ENCODE measurements around the gene IGFBP5. TPM values are rescaled to one million over a fixed set of nuclear protein-coding genes. Genes with fewer than 3 reads are reported as not detected.

Gene IGFBP5
- total and polyA plus RNA-seq, 2 of the 8 experiments (the other 6 are each of a cell fraction or from before 2014, with no cell fraction given) = 2.2 to 2.5 TPM

DNA sequence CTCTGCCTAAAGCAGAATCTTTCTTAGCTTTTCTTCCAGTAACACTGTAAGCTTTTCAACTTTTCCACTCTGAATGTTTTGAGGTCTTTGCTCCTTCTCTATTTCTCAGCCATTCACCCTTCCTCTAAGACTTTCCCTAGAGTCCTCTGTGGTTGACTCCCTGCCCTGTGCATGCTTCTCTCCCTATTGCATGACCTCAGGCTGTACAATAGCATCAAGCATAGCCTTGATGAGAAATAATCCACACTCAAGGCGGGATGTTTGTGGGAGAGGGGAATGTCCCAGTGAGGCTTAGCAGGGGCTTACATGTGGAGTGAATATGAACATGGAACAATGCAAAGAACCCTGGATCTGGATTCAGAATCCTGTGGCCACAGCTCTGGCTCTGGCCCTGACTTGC, 48.4 kb upstream of the IGFBP5 start:
- POLR2A ChIA-PET (ENCODE audit: partially characterized antibody) = no interaction called here
- Histone ChIP-seq H3K9ac (replicated peaks in 1 of 4; ENCODE audit: extremely low read depth in 1 of 4, low read depth in 3 of 4, low read length in 3 of 4) (no peak overlapping the region), H2BK5ac (ENCODE audit: low read depth, low read length) (no peak overlapping the region), H4K91ac (replicated peaks; ENCODE audit: insufficient read length, low read length) (no peak overlapping the region), H3K23me2 (ENCODE audit: low read depth, low read length) (no peaks in the 10 kb centered on the region), H3K27ac (ENCODE audit: low read depth, low read length) (no peak overlapping the region), H2BK120ac (replicated peaks; ENCODE audit: low read depth, low read length) (no peak overlapping the region), H3K23ac (ENCODE audit: insufficient read length) (no peak overlapping the region), H2BK15ac (ENCODE audit: low read length) (no peak overlapping the region), H3K14ac (ENCODE audit: insufficient read length) (no peak overlapping the region), H2AK5ac (ENCODE audit: low read depth, low read length) (no peak overlapping the region), H4K5ac (ENCODE audit: insufficient read length, low read depth, low read length) (no peak overlapping the region), H3K79me2 (ENCODE audit: control insufficient read depth in 1 of 2, insufficient read depth in 2 of 2, low read length in 2 of 2) (no peaks in the 10 kb centered on the region), H3K18ac (ENCODE audit: extremely low read depth, low read length) (no peak overlapping the region), H3K4me1 (replicated peaks in 1 of 4; ENCODE audit: control insufficient read depth in 3 of 4, insufficient read depth in 4 of 4, low read length in 3 of 4) (peaks cover 0 to 7% (median 0%) of the 10 kb centered on the region in 4 experiments; a peak in 2 of 7 replicates), H4K8ac (ENCODE audit: extremely low read depth, insufficient read depth, low read length) (no peak overlapping the region), H3K56ac (replicated peaks; ENCODE audit: insufficient read length, low read depth, low read length) (no peak overlapping the region), H3K36me3 (ENCODE audit: control insufficient read depth in 2 of 4, insufficient read depth in 4 of 4, low read length in 3 of 4) (no peaks in the 10 kb centered on the region), H3K4ac (replicated peaks; ENCODE audit: insufficient read length, low read depth, low read length) (no peak overlapping the region), H3K4me3 (ENCODE audit: extremely low read depth in 1 of 4, insufficient read depth in 2 of 4, low read depth in 3 of 4, low read length in 4 of 4) (no peak overlapping the region), H3K27me3 (replicated peaks in 1 of 4; ENCODE audit: control insufficient read depth in 3 of 4, extremely low read depth in 1 of 4, insufficient read depth in 3 of 4, low read length in 3 of 4) (no peaks in the 10 kb centered on the region), H4K20me1 (replicated peaks in 1 of 2; ENCODE audit: control insufficient read depth in 1 of 2, insufficient read depth in 2 of 2, low read length in 2 of 2) (no peaks in the 10 kb centered on the region), H3K79me1 (ENCODE audit: low read depth, low read length) (no peaks in the 10 kb centered on the region), H3K4me2 (ENCODE audit: insufficient read depth in 1 of 2, low read depth in 2 of 2, low read length in 2 of 2) (no peak overlapping the region), H2AFZ (ENCODE audit: low read length) (no peak overlapping the region), H2BK12ac (ENCODE audit: low read depth, low read length) (no peak overlapping the region), H2BK20ac (ENCODE audit: low read length) (no peak overlapping the region), H3K9me3 (ENCODE audit: insufficient read depth in 2 of 2, low read depth in 1 of 2, low read length in 1 of 2) (no peaks in the 10 kb centered on the region; a peak in 1 of 4 replicates)
- DNase-seq (ENCODE audit: low read depth in 1 of 2, low spot score in 2 of 2) (no peak), FAIRE-seq (no peak)
- CTCF ChIA-PET (ENCODE audit: partially characterized antibody) = interaction anchor here (0.8 to 8.6 kb wide), 7 partner anchors 12 to 430 kb away, joined by 3 to 54 read pairs (median 3); no protein-coding TSS in a partner anchor
- WGBS, 2 experiments (ENCODE audit: extremely low coverage in 1 of 2, insufficient coverage in 1 of 2, insufficient read length in 1 of 2, insufficient replicate concordance in 2 of 2, low coverage in 1 of 2, low lambda C conversion rate in 2 of 2, missing lambda C conversion rate in 1 of 2) = 95% methylated on average over 1 of the region's 1 CpG; no CpG with 5 or more reads in 1 of the 2 experiments
- TF ChIP-seq CHD2 (IDR thresholded peaks at IDR 0.05; ENCODE audit: low read length) (no peak), EP300 (IDR thresholded peaks at IDR 0.05; ENCODE audit: borderline replicate concordance in 1 of 2, low read depth in 2 of 2, low read length in 2 of 2) (no peak), RXRA (IDR thresholded peaks at IDR 0.05; ENCODE audit: insufficient read depth, low read depth, low read length) (no peak), POLR2AphosphoS5 (IDR thresholded peaks at IDR 0.05; ENCODE audit: low read depth, low read length) (no peak), POU5F1 (IDR thresholded peaks at IDR 0.05; ENCODE audit: low read depth, low read length) (no peak), SIX5 (IDR thresholded peaks at IDR 0.05; ENCODE audit: low read depth, low read length) (no peak), HDAC2 (IDR thresholded peaks at IDR 0.05; ENCODE audit: borderline replicate concordance in 1 of 2, low read depth in 2 of 2, low read length in 2 of 2) (no peak), CHD1 (IDR thresholded peaks at IDR 0.05; ENCODE audit: low read depth, low read length) (no peak), SP4 (IDR thresholded peaks at IDR 0.05; ENCODE audit: low read length) (no peak), PHF8 (conservative IDR thresholded peaks at IDR 0.05; ENCODE audit: low read depth, low read length) (no peak), KDM1A (IDR thresholded peaks at IDR 0.05; ENCODE audit: borderline replicate concordance, low read length) (no peak), JUND (IDR thresholded peaks at IDR 0.05; ENCODE audit: low read length) (no peak)
- TF ChIP-seq, protein P1, sequence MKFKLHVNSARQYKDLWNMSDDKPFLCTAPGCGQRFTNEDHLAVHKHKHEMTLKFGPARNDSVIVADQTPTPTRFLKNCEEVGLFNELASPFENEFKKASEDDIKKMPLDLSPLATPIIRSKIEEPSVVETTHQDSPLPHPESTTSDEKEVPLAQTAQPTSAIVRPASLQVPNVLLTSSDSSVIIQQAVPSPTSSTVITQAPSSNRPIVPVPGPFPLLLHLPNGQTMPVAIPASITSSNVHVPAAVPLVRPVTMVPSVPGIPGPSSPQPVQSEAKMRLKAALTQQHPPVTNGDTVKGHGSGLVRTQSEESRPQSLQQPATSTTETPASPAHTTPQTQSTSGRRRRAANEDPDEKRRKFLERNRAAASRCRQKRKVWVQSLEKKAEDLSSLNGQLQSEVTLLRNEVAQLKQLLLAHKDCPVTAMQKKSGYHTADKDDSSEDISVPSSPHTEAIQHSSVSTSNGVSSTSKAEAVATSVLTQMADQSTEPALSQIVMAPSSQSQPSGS (IDR thresholded peaks at IDR 0.05; ENCODE audit: low read length) = no peak

Data from H1 (cell line).